Liver (tissue), 9 donors: ENCODE data around the gene SLC8A2. TPM values are rescaled to one million over a fixed set of nuclear protein-coding genes. Genes with fewer than 3 reads are reported as not detected.

Experiments
- DNase-seq: peaks from one replicate; pipeline ENCODE4 v3.0.0-alpha.2; 2017; ENCODE audit warnings: low spot score
- H3K27ac ChIP-seq, 2 donors: one replicate each; pipeline ENCODE4 v1.7.0; 2013; ENCODE audit warnings: inconsistent platforms in 2 of 2, low read length in 2 of 2, control low read depth in 1 of 2, low read depth in 1 of 2, mild to moderate bottlenecking in 1 of 2
- H3K27me3 ChIP-seq, 4 donors: one replicate each; pipeline versions ENCODE4 v1.6.1 to v1.7.0; 2013; ENCODE audit warnings: low read length in 3 of 4, inconsistent platforms in 1 of 4, mild to moderate bottlenecking in 1 of 4, moderate library complexity in 1 of 4; ENCODE audit not compliant: control insufficient read depth in 4 of 4, insufficient read depth in 4 of 4
- H3K36me3 ChIP-seq, 4 donors: one replicate each; pipeline versions ENCODE4 v1.6.1 to v1.7.0; 2013; ENCODE audit warnings: low read length in 3 of 4, mild to moderate bottlenecking in 3 of 4, low read depth in 1 of 4, moderate library complexity in 1 of 4; ENCODE audit not compliant: control insufficient read depth in 4 of 4, insufficient read depth in 3 of 4
- H3K4me1 ChIP-seq, 4 donors: one replicate each; pipeline versions ENCODE4 v1.6.1 to v1.7.0; 2013; ENCODE audit warnings: low read length in 3 of 4, mild to moderate bottlenecking in 3 of 4, moderate library complexity in 1 of 4; ENCODE audit not compliant: control insufficient read depth in 4 of 4, insufficient read depth in 4 of 4
- H3K4me3 ChIP-seq, 3 donors: one replicate each; pipeline versions ENCODE4 v1.6.1 to v1.7.0; 2013; ENCODE audit warnings: low read length in 3 of 3, control low read depth in 1 of 3, low read depth in 1 of 3, mild to moderate bottlenecking in 1 of 3
- H3K9ac ChIP-seq, 2 donors: one replicate each; pipeline ENCODE4 v1.7.0; 2013; ENCODE audit warnings: low read length in 2 of 2, mild to moderate bottlenecking in 2 of 2, moderate library complexity in 2 of 2, control low read depth in 1 of 2, low read depth in 1 of 2
- H3K9me3 ChIP-seq, 4 donors: one replicate each; pipeline versions ENCODE4 v1.6.1 to v1.7.0; 2013; ENCODE audit warnings: low read length in 3 of 4; ENCODE audit not compliant: control insufficient read depth in 4 of 4
- CTCF ChIP-seq: fragments of 150-350 bp; IDR thresholded peaks from 2 replicates; pipeline ENCODE4 v1.5.1; 2017; ENCODE audit warnings: improper control_type of control experiment, low read depth, low read length; ENCODE audit not compliant: missing input control
- EGR1 ChIP-seq, 2 donors: IDR thresholded peaks; 2 replicates each; pipeline ENCODE4 v1.6.1; 2016 to 2018; ENCODE audit warnings: antibody characterized with exemption in 2 of 2, low read depth in 2 of 2
- FOXA1 ChIP-seq: IDR thresholded peaks from 2 replicates; pipeline ENCODE4 v1.6.1; 2016; ENCODE audit warnings: antibody characterized with exemption
- FOXA2 ChIP-seq: IDR thresholded peaks from 2 replicates; pipeline ENCODE4 v1.6.1; 2016; ENCODE audit warnings: antibody characterized with exemption
- GABPA ChIP-seq, 2 donors: IDR thresholded peaks in 1 of 2; conservative IDR thresholded peaks in 1 of 2; 2 replicates each; pipeline ENCODE4 v1.6.1; 2016; ENCODE audit warnings: antibody characterized with exemption in 2 of 2, mild to moderate bottlenecking in 1 of 2, moderate library complexity in 1 of 2
- HNF4A ChIP-seq, 2 donors: conservative IDR thresholded peaks; 2 replicates each; pipeline ENCODE4 v1.6.1; 2016; ENCODE audit warnings: antibody characterized with exemption in 2 of 2, mild to moderate bottlenecking in 2 of 2
- HNF4G ChIP-seq: IDR thresholded peaks from 2 replicates; pipeline ENCODE4 v1.6.1; 2016; ENCODE audit warnings: antibody characterized with exemption
- JUND ChIP-seq, 2 donors: IDR thresholded peaks; 2 replicates each; pipeline ENCODE4 v1.6.1; 2016; ENCODE audit warnings: antibody characterized with exemption in 2 of 2
- NR2F2 ChIP-seq: IDR thresholded peaks from 2 replicates; pipeline ENCODE4 v1.6.1; 2016; ENCODE audit warnings: antibody characterized with exemption
- RAD21 ChIP-seq, 2 donors: IDR thresholded peaks; 2 replicates each; pipeline ENCODE4 v1.6.1; 2016; ENCODE audit warnings: antibody characterized with exemption in 2 of 2, mild to moderate bottlenecking in 2 of 2
- RXRA ChIP-seq, 2 donors: IDR thresholded peaks; 2 replicates each; pipeline ENCODE4 v1.6.1; 2017 to 2018; ENCODE audit warnings: antibody characterized with exemption in 2 of 2, mild to moderate bottlenecking in 1 of 2
- SP1 ChIP-seq: IDR thresholded peaks from 2 replicates; pipeline ENCODE4 v1.6.1; 2018; ENCODE audit warnings: antibody characterized with exemption, mild to moderate bottlenecking
- TAF1 ChIP-seq: conservative IDR thresholded peaks from 2 replicates; pipeline ENCODE4 v1.6.1; 2016; ENCODE audit warnings: antibody characterized with exemption, mild to moderate bottlenecking
- YY1 ChIP-seq: IDR thresholded peaks from 2 replicates; pipeline ENCODE4 v1.6.1; 2016; ENCODE audit warnings: antibody characterized with exemption, mild to moderate bottlenecking
- ZBTB33 ChIP-seq: IDR thresholded peaks from 2 replicates; pipeline ENCODE4 v1.6.1; 2016; ENCODE audit warnings: antibody characterized with exemption
- whole genome bisulfite sequencing: extraction: QIAGEN DNeasy Blood & Tissue Kit; methylation state at CpG from one replicate; pipeline ENCODE4 v1.1.7; 2013; 5-methylcytosine and 5-hydroxymethylcytosine counted together
- polyA plus RNA-seq, 2 donors: library from polyadenylated mRNA; stranded (reverse) in 1 of 2; unstranded in 1 of 2; fragments of 200-250 nt in 1 of 2; fragments of >200 nt in 1 of 2; fragmentation: Nextera tagmentation in 1 of 2; extraction: Ambion mirVana in 1 of 2; gene quantifications; one replicate each; pipeline versions ENCODE4 v1.2.1 to v1.2.3, GENCODE V29; 2013 to 2015
- total RNA-seq, 2 donors: library from RNA; depleted of rRNA; stranded (reverse); fragments of >200 nt; gene quantifications; one replicate each; pipeline ENCODE4 v1.2.3, GENCODE V29; 2014
- TF ChIP-seq, protein P1 (sequence below): IDR thresholded peaks from 2 replicates; pipeline ENCODE4 v1.6.1; 2016; ENCODE audit warnings: antibody characterized with exemption
- TF ChIP-seq, protein P2 (sequence below): IDR thresholded peaks from 2 replicates; pipeline ENCODE4 v1.6.1; 2016; ENCODE audit warnings: antibody characterized with exemption, mild to moderate bottlenecking
- TF ChIP-seq, protein P3 (sequence below): IDR thresholded peaks from 2 replicates; pipeline ENCODE4 v1.6.1; 2016; ENCODE audit warnings: antibody characterized with exemption
- donor health status: healthy.
- donor health status: healthy.
- donor health status: healthy.
- donor health status: healthy.
- donor health status: healthy.

Gene SLC8A2
- total and polyA plus RNA-seq, 4 donors: 0.01 to 0.25 TPM; not detected in 2

DNA sequence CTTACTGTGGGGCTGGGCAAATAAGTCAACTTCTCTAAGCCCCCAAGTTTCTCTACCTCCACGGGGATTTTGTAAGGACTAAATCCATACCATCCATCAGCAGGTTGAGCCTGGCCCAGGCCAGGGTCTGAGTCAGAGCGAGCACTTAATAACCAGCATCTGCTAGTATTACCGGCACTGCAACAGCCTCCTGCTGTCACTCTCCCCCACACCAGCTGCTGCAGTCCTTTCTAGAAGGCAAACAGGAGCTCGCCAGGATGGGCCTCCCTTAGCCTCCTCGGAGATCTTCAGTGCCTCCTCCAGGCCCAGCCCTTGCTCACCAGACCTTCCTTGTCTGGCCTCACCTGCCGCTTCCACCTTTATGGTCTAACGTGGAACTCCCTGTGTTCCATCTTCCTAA lies 40.0 kb upstream of the SLC8A2 start:
- no peak for DNase-seq
- 55% methylated on average over 7 of the region's 7 CpGs for WGBS
- Histone ChIP-seq H3K4me1 (peaks cover 25 to 80% (median 63%) of the 10 kb centered on the region in 4 donors), H3K27ac (peak overlapping the region; percentile 85 to 87), H3K4me3 (peak overlapping the region; percentile 30 to 100 (median 72)), H3K9ac (peak overlapping the region; percentile 10 to 17), H3K27me3 (no peaks in the 10 kb centered on the region), H3K36me3 (peaks cover 0 to 2% (median 0%) of the 10 kb centered on the region in 4 donors), H3K9me3 (no peaks in the 10 kb centered on the region)
- TF ChIP-seq, protein P1, sequence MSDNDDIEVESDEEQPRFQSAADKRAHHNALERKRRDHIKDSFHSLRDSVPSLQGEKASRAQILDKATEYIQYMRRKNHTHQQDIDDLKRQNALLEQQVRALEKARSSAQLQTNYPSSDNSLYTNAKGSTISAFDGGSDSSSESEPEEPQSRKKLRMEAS: no peak
- TF ChIP-seq SP1 (no peak), YY1 (no peak), GABPA (IDR thresholded peaks at IDR 0.05 in 1 of 2, conservative IDR thresholded peaks at IDR 0.05 in 1 of 2) (no peak), EGR1 (IDR thresholded peaks at IDR 0.05; ENCODE audit: low read depth in 2 of 2) (no peak), HNF4A (conservative IDR thresholded peaks at IDR 0.05) (no peak)

DNA sequence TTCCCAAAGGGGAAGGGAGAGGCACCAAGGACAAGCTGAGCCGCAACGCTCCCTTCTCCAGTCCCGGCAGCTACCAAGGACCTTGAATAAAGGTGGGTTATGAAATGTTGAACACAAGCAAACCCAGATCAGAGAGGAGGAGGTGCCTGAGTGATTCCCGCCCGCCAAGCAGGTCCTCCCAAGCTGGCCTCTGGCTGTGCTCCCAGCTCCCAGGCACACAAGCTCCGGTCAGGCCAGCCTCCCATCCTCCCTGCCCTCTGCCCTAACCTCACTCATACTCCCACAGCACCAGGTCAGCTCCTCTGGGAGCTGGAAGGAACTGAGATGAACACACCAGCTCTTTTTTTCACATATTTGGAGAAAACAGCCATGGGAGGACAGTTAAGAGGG lies 39.4 kb upstream of the SLC8A2 start:
- H3K4me1 ChIP-seq: peaks cover 25 to 83% (median 66%) of the 10 kb centered on the region in 4 donors
- H3K9me3 ChIP-seq: no peaks in the 10 kb centered on the region
- peak overlapping the region; percentile 85 to 87 for H3K27ac ChIP-seq
- H3K9ac ChIP-seq: no peak overlapping the region
- WGBS: 32% methylated on average over 6 of the region's 6 CpGs
- H3K27me3 ChIP-seq: no peaks in the 10 kb centered on the region
- TF ChIP-seq YY1 (peak; percentile 68), GABPA (IDR thresholded peaks at IDR 0.05 in 1 of 2, conservative IDR thresholded peaks at IDR 0.05 in 1 of 2) (peak in 1 of 2 donors; percentile 22), HNF4G (peak; percentile 33), EGR1 (IDR thresholded peaks at IDR 0.05; ENCODE audit: low read depth in 2 of 2) (no peak), RXRA (IDR thresholded peaks at IDR 0.05) (peak; percentile 83 to 88), NR2F2 (peak; percentile 80), FOXA2 (no peak), CTCF (no peak), FOXA1 (no peak), SP1 (peak; percentile 74), HNF4A (conservative IDR thresholded peaks at IDR 0.05) (peak; percentile 80 to 85), JUND (IDR thresholded peaks at IDR 0.05) (peak in 1 of 2 donors; percentile 81), RAD21 (IDR thresholded peaks at IDR 0.05) (peak; percentile 35 to 62), ZBTB33 (peak; percentile 29), TAF1 (no peak)
- TF ChIP-seq, protein P2, sequence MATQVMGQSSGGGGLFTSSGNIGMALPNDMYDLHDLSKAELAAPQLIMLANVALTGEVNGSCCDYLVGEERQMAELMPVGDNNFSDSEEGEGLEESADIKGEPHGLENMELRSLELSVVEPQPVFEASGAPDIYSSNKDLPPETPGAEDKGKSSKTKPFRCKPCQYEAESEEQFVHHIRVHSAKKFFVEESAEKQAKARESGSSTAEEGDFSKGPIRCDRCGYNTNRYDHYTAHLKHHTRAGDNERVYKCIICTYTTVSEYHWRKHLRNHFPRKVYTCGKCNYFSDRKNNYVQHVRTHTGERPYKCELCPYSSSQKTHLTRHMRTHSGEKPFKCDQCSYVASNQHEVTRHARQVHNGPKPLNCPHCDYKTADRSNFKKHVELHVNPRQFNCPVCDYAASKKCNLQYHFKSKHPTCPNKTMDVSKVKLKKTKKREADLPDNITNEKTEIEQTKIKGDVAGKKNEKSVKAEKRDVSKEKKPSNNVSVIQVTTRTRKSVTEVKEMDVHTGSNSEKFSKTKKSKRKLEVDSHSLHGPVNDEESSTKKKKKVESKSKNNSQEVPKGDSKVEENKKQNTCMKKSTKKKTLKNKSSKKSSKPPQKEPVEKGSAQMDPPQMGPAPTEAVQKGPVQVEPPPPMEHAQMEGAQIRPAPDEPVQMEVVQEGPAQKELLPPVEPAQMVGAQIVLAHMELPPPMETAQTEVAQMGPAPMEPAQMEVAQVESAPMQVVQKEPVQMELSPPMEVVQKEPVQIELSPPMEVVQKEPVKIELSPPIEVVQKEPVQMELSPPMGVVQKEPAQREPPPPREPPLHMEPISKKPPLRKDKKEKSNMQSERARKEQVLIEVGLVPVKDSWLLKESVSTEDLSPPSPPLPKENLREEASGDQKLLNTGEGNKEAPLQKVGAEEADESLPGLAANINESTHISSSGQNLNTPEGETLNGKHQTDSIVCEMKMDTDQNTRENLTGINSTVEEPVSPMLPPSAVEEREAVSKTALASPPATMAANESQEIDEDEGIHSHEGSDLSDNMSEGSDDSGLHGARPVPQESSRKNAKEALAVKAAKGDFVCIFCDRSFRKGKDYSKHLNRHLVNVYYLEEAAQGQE: peak; percentile 52
- TF ChIP-seq, protein P3, sequence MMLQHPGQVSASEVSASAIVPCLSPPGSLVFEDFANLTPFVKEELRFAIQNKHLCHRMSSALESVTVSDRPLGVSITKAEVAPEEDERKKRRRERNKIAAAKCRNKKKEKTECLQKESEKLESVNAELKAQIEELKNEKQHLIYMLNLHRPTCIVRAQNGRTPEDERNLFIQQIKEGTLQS: no peak
- TF ChIP-seq, protein P1: peak; percentile 27
- H3K36me3 ChIP-seq: peaks cover 0 to 3% (median under 1%) of the 10 kb centered on the region in 4 donors
- H3K4me3 ChIP-seq: peak overlapping the region in 2 of 3 donors; percentile 12 to 100
- no peak for DNase-seq
